Gastrocnemius medialis (tissue), 4 donors: ENCODE data around the gene SHQ1. TPM values are rescaled to one million over a fixed set of nuclear protein-coding genes. Genes with fewer than 3 reads are reported as not detected.

Experiments
- ATAC-seq, 2 donors: fragments of 150-250 bp; one replicate each; pipeline ENCODE4 v1.9.1; 2016
- DNase-seq, 2 donors: peaks; one replicate each; pipeline ENCODE4 v3.0.0-alpha.2; 2019
- H3K27ac ChIP-seq, 4 donors: fragments of 200-600 bp; sonication (generic); 1 replicate in 1 of 4; 2 replicates in 3 of 4; pipeline ENCODE4 v1.5.1; 2016 to 2018; ENCODE audit warnings: mild to moderate bottlenecking in 2 of 4, moderate library complexity in 1 of 4
- H3K27me3 ChIP-seq, 3 donors: fragments of 200-600 bp; sonication (generic) in 2 of 3; 1 replicate in 1 of 3; 2 replicates in 2 of 3; pipeline versions ENCODE4 v1.5.1 to v1.6.0; 2016 to 2019; ENCODE audit warnings: mild to moderate bottlenecking in 1 of 3, moderate library complexity in 1 of 3
- H3K36me3 ChIP-seq, 2 donors: fragments of 200-600 bp; sonication (generic) in 1 of 2; one replicate each; pipeline ENCODE4 v1.5.1; 2017 to 2018
- H3K4me1 ChIP-seq, 2 donors: fragments of 200-600 bp; sonication (generic) in 1 of 2; one replicate each; pipeline ENCODE4 v1.5.1; 2016 to 2017; ENCODE audit warnings: mild to moderate bottlenecking in 2 of 2
- H3K4me3 ChIP-seq, 4 donors: fragments of 200-600 bp; sonication (generic) in 3 of 4; 1 replicate in 1 of 4; 2 replicates in 3 of 4; pipeline ENCODE4 v1.5.1; 2016 to 2019; ENCODE audit warnings: mild to moderate bottlenecking in 2 of 4
- H3K9me3 ChIP-seq, 3 donors: fragments of 200-600 bp; sonication (generic) in 2 of 3; 1 replicate in 1 of 3; 2 replicates in 2 of 3; pipeline ENCODE4 v1.5.1; 2016 to 2019
- POLR2A ChIP-seq, 2 donors: fragments of 450-650 bp; IDR thresholded peaks; one replicate each; pipeline ENCODE4 v1.6.1; 2017; ENCODE audit warnings: antibody characterized with exemption in 2 of 2, mild to moderate bottlenecking in 2 of 2, moderate library complexity in 2 of 2
- in situ Hi-C, 4 donors: fragments of 200-750 bp; cut with MboI; loops; one replicate each; pipeline versions ENCODE4 v1.15.0 to v1.8.0; 2017; ENCODE audit warnings: low sequenced_read_pairs in 4 of 4
- intact Hi-C: fragments of 100-400 bp; cut with DNase I; formaldehyde crosslinking; loops from one replicate; pipeline ENCODE4 v1.15.1; 2023; ENCODE audit warnings: low total_unique reads
- total RNA-seq, 4 donors: library from RNA; depleted of rRNA; stranded (reverse); fragments of >200 nt; gene quantifications; one replicate each; pipeline versions ENCODE4 v1.1.0 to v1.2.3, GENCODE V29; 2016
- TF ChIP-seq, protein P1 (sequence below), 5 experiments: fragments of 450-650 bp in 3 of 5; fragments of 200-600 bp in 2 of 5; sonication (generic) in 2 of 5; IDR thresholded peaks in 4 of 5; conservative IDR thresholded peaks in 1 of 5; 1 replicate in 4 of 5; 2 replicates in 1 of 5; pipeline ENCODE4 v1.5.1; 2016 to 2019; ENCODE audit warnings: antibody characterized with exemption in 5 of 5, mild to moderate bottlenecking in 3 of 5, moderate library complexity in 3 of 5

SHQ1 gene
- total RNA-seq, 4 donors from 2014 or later, result 9.2 to 15.0 (median 12.6) TPM

DNA sequence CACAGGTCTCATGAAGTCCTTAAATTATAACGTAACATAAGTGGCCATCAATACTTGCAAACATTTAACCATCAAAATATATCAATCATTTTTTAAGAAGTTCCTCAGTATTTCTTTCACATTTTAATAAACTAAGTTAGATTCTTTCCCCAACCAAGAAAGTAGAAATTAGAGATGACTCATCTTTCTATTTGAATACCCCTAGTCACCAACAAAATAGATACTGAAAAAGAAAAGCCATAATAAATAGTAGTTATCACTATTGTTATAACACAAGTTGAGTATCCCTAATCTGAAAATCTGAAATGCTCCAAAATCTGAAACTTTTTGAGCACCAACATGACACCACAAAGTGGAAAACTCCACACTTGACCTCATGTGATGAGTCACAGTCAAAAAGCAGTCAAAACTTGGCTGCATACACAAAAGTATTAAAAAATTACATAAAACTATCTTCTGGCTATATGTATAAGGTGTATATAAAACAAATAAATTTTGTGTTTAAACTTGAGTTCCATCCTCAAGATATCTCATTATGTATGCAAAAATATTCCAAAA, 3.7 kb downstream of the SHQ1 start:
- H3K36me3 ChIP-seq, result peaks cover 0 to 27% of the 10 kb centered on the region in 2 donors
- in situ Hi-C loops (loop anchor here in 2 of 4 donors (25.0 kb wide), 1 partner anchor 218 kb away; the partner anchor contains the start of gene EBLN2 (in 2 of the 2)), intact Hi-C loops (no loop called here)
- DNase-seq (no peak), ATAC-seq (no peak)
- peaks cover 21 to 35% of the 10 kb centered on the region in 2 donors for H3K4me1 ChIP-seq
- TF ChIP-seq, protein P1, sequence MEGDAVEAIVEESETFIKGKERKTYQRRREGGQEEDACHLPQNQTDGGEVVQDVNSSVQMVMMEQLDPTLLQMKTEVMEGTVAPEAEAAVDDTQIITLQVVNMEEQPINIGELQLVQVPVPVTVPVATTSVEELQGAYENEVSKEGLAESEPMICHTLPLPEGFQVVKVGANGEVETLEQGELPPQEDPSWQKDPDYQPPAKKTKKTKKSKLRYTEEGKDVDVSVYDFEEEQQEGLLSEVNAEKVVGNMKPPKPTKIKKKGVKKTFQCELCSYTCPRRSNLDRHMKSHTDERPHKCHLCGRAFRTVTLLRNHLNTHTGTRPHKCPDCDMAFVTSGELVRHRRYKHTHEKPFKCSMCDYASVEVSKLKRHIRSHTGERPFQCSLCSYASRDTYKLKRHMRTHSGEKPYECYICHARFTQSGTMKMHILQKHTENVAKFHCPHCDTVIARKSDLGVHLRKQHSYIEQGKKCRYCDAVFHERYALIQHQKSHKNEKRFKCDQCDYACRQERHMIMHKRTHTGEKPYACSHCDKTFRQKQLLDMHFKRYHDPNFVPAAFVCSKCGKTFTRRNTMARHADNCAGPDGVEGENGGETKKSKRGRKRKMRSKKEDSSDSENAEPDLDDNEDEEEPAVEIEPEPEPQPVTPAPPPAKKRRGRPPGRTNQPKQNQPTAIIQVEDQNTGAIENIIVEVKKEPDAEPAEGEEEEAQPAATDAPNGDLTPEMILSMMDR (IDR thresholded peaks at IDR 0.05 in 4 of 5, conservative IDR thresholded peaks at IDR 0.05 in 1 of 5), result no peak
- TF ChIP-seq POLR2A (IDR thresholded peaks at IDR 0.05), result no peak
- H3K9me3 ChIP-seq, result no peaks in the 10 kb centered on the region
- no peak overlapping the region for H3K4me3 ChIP-seq
- H3K27ac ChIP-seq, result no peak overlapping the region
- H3K27me3 ChIP-seq, result no peaks in the 10 kb centered on the region

DNA sequence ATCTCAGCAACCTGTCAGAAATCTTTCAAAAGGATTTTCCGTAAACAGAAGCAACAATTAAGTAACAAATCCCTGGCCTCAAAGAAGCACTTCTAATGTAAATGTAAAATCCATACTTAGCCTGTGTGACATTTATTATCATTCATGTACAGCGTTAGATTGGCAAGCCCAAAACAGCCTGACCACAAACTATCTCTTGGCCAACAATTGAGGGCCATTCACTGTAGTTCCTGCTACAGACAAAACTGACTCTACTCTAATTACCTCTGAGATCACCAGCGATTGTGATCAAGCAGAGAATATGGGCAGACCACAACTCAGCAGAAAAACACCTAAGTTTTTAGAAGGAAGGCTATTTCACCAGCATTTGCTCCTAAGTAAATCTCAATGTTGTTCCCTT, 9.2 kb downstream of the SHQ1 start:
- H3K27ac ChIP-seq, result no peak overlapping the region
- H3K4me3 ChIP-seq, result no peak overlapping the region
- intact Hi-C loops (no loop called here), in situ Hi-C loops (loop anchor here in 2 of 4 donors (25.0 kb wide), 1 partner anchor 223 kb away; the partner anchor contains the start of gene EBLN2 (in 2 of the 2))
- ATAC-seq (no peak), DNase-seq (no peak)
- H3K36me3 ChIP-seq, result peaks cover 0 to 32% of the 10 kb centered on the region in 2 donors
- H3K4me1 ChIP-seq, result peaks cover 5% of the 10 kb centered on the region in 2 donors
- TF ChIP-seq, protein P1 (IDR thresholded peaks at IDR 0.05 in 4 of 5, conservative IDR thresholded peaks at IDR 0.05 in 1 of 5), result no peak
- TF ChIP-seq POLR2A (IDR thresholded peaks at IDR 0.05), result no peak
- no peaks in the 10 kb centered on the region for H3K9me3 ChIP-seq
- H3K27me3 ChIP-seq, result no peaks in the 10 kb centered on the region

DNA sequence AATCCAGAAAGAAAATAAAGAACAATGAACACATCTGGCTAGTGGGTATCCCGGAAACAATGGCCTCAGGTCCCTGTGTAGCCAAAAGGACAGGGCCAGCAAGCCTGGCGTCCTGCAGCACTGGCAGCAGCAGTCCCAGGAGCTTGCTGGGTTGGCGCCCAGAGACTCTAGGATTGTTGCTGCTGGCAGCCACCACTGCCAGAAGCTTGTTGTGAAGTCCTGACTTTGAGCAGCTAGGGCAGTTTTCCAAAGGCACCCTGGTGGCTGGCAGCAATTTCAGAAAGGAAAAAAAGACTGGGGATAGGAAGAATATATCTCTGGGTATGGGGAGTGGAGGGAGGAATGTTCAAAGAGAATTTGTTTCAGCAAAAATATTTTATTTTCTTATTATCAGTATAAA, 11.3 kb downstream of the SHQ1 start:
- H3K27ac ChIP-seq, result peak overlapping the region in 3 of 4 donors; percentile 2 to 29 (median 27)
- peak; percentile 99 for ATAC-seq
- H3K27me3 ChIP-seq, result no peaks in the 10 kb centered on the region
- no peak for TF ChIP-seq POLR2A (IDR thresholded peaks at IDR 0.05)
- TF ChIP-seq, protein P1 (IDR thresholded peaks at IDR 0.05 in 4 of 5, conservative IDR thresholded peaks at IDR 0.05 in 1 of 5), result peak in 1 of 5 experiments; percentile 40
- peaks cover 0 to 29% of the 10 kb centered on the region in 2 donors for H3K36me3 ChIP-seq
- no peaks in the 10 kb centered on the region for H3K9me3 ChIP-seq
- in situ Hi-C loops (loop anchor here in 2 of 4 donors (25.0 kb wide), 1 partner anchor 225 kb away; the partner anchor contains the start of gene EBLN2 (in 2 of the 2)), intact Hi-C loops (loop anchor here (2.0 kb wide), 1 partner anchor 14 kb away; no protein-coding TSS in a partner anchor)
- peak; percentile 83 to 92 for DNase-seq
- H3K4me3 ChIP-seq, result no peak overlapping the region
- H3K4me1 ChIP-seq, result peaks cover 5% of the 10 kb centered on the region in 2 donors

DNA sequence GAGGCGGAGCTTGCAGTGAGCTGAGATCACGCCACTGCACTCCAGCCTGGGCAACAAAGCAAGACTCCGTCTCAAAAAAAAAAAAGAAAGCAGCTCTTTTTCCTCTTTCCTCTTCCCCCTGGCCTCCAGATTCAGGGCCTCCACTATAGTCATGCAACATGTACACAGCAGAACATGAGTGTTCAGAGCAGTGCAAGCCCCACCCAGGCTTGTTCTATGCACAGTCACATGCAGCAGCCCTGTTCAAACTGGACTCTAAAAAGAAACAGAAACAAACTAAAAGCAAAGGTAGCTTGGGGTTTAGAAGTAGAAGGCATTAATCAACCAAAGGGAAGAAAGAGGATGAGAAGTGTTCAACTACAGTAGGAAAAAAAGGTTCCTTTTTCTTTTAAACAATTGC, 11.8 kb downstream of the SHQ1 start:
- ATAC-seq (no peak), DNase-seq (no peak)
- H3K4me1 ChIP-seq, result peaks cover 5% of the 10 kb centered on the region in 2 donors
- no peaks in the 10 kb centered on the region for H3K9me3 ChIP-seq
- H3K27me3 ChIP-seq, result no peaks in the 10 kb centered on the region
- H3K27ac ChIP-seq, result peak overlapping the region in 3 of 4 donors; percentile 2 to 29 (median 27)
- in situ Hi-C loops, result loop anchor here in 2 of 4 donors (25.0 kb wide), 1 partner anchor 226 kb away; the partner anchor contains the start of gene EBLN2 (in 2 of the 2)
- no peak overlapping the region for H3K4me3 ChIP-seq
- intact Hi-C loops, result loop anchor here (2.0 kb wide), 1 partner anchor 14 kb away; no protein-coding TSS in a partner anchor
- H3K36me3 ChIP-seq, result peaks cover 0 to 25% of the 10 kb centered on the region in 2 donors
- TF ChIP-seq POLR2A (IDR thresholded peaks at IDR 0.05), result no peak
- TF ChIP-seq, protein P1 (IDR thresholded peaks at IDR 0.05 in 4 of 5, conservative IDR thresholded peaks at IDR 0.05 in 1 of 5), result no peak
